Measurements from ENCODE around the gene CCN6.

CCN6 gene

DNA sequence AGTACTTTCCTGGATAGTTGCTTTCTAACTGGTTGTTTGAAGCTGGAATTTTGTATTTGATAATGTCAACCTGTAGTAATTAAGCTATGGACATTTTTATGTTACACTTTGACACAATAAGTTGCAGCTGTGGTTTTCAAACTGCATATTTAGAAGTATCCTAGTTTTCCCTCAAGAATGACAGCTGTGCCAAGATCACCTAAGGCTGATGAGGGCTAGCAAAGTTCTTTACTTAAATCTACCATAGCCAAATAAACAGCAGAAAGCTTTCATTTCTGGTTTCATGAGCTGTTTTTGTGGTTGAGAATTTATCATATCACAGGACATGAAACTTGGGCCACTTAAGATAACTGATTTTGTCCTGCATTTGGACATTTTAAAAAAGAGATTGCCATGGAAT is 64.1 kb downstream of the CCN6 start:
- DNase-seq (ENCODE audit: extremely low read depth, low read depth): no peak
- TF ChIP-seq, protein P1, sequence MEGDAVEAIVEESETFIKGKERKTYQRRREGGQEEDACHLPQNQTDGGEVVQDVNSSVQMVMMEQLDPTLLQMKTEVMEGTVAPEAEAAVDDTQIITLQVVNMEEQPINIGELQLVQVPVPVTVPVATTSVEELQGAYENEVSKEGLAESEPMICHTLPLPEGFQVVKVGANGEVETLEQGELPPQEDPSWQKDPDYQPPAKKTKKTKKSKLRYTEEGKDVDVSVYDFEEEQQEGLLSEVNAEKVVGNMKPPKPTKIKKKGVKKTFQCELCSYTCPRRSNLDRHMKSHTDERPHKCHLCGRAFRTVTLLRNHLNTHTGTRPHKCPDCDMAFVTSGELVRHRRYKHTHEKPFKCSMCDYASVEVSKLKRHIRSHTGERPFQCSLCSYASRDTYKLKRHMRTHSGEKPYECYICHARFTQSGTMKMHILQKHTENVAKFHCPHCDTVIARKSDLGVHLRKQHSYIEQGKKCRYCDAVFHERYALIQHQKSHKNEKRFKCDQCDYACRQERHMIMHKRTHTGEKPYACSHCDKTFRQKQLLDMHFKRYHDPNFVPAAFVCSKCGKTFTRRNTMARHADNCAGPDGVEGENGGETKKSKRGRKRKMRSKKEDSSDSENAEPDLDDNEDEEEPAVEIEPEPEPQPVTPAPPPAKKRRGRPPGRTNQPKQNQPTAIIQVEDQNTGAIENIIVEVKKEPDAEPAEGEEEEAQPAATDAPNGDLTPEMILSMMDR (IDR thresholded peaks at IDR 0.05; ENCODE audit: low read depth, low read length): no peak
